Mammary epithelial cell (primary cell): Measurements from ENCODE around the gene ARMC9.

Experiments
- CTCF ChIP-seq, 2 donors: IDR thresholded peaks in 1 of 2; conservative IDR thresholded peaks in 1 of 2; 2 replicates each; pipeline ENCODE4 v1.5.1; 2011 to 2012; ENCODE audit warnings: inconsistent platforms in 2 of 2, low read length in 2 of 2, mild to moderate bottlenecking in 2 of 2, control low read depth in 1 of 2, low read depth in 1 of 2; ENCODE audit not compliant: insufficient read depth in 1 of 2; ENCODE audit errors: extremely low read depth in 1 of 2
- EZH2 ChIP-seq: IDR thresholded peaks from 2 replicates; pipeline ENCODE4 v1.6.1; 2012; ENCODE audit warnings: low read length, inconsistent platforms, borderline replicate concordance

GRCh38 chr2:231213931-231214642 is 15.7 kb downstream of the ARMC9 start:
- TF ChIP-seq CTCF (conservative IDR thresholded peaks at IDR 0.05 in 1 of 2, IDR thresholded peaks at IDR 0.05 in 1 of 2; ENCODE audit: extremely low read depth in 1 of 2, insufficient read depth in 1 of 2, low read depth in 1 of 2, low read length in 2 of 2) (no peak), EZH2 (no peak)
